Erythroblast (primary cell): ENCODE results near the gene KCNAB2.

ENCODE experiments used
- GATA1 ChIP-seq: IDR thresholded peaks from 2 replicates; pipeline ENCODE4 v1.6.1; 2011; ENCODE audit warnings: low read depth, mild to moderate bottlenecking, control low read depth, low read length, moderate library complexity
- POLR2A ChIP-seq: IDR thresholded peaks from 2 replicates; pipeline ENCODE4 v1.6.1; 2011; ENCODE audit warnings: mild to moderate bottlenecking, low read length

DNA sequence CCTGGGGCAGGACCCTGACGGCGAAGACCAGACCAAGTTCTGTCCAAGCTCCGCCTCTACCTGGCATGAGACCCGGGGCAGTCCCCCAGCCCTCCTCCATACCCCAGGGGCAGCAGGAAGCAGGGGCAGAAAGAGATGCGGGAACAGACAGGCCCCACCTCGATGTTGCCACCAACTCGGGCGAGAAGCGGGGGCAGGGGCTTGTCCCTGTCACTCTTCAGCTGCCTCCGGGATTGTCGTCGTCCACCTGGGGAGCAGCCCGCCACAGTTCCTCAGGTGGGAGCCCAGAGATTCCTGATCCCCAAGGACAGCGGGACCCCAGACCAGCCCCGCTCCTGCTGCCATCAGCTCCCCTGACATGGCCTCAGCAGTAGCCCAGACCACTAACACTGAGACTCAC lies 79.7 kb downstream of the KCNAB2 start:
- TF ChIP-seq POLR2A (no peak), GATA1 (no peak)
